Coronary artery (tissue), 2 donors: ENCODE measurements around the gene PRAF2.

ENCODE experiments used
- DNase-seq: peaks from one replicate; pipeline ENCODE4 v3.0.0-alpha.2; 2017; ENCODE audit warnings: low spot score
- H3K27ac ChIP-seq, 2 donors: fragments of 200-600 bp; sonication (generic); one replicate each; pipeline ENCODE4 v1.5.1; 2016 to 2019
- H3K4me3 ChIP-seq: fragments of 200-600 bp; sonication (generic); 2 replicates; pipeline ENCODE4 v1.5.1; 2016; ENCODE audit warnings: mild to moderate bottlenecking, moderate library complexity
- CTCF ChIP-seq: fragments of 200-600 bp; sonication (generic); IDR thresholded peaks from one replicate; pipeline ENCODE4 v1.5.1; 2019; ENCODE audit warnings: antibody characterized with exemption

The PRAF2 gene, protein sequence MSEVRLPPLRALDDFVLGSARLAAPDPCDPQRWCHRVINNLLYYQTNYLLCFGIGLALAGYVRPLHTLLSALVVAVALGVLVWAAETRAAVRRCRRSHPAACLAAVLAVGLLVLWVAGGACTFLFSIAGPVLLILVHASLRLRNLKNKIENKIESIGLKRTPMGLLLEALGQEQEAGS

GRCh38 chrX:49073601-49074575, at the start of gene PRAF2:
Gene PRAF2 (minus strand): TSS chrX:49074002. CDS start chrX:49073987, 15 bp downstream.
- Histone ChIP-seq H3K27ac (peak within 1 kb of the TSS; percentile 49 to 85), H3K4me3 (peak within 1 kb of the TSS; percentile 73)
- peak; percentile 94 for DNase-seq
- TF ChIP-seq CTCF = no peak

- Histone ChIP-seq H3K4me3 (peak overlapping the region; percentile 79), H3K27ac (peak overlapping the region in 1 of 2 donors; percentile 62)
- DNase-seq = no peak
- no peak for TF ChIP-seq CTCF
Measured at GRCh38 chrX:49122499-49122898, 48.7 kb upstream of the PRAF2 start.

- Histone ChIP-seq H3K4me3 (no peak overlapping the region), H3K27ac (no peak overlapping the region)
- TF ChIP-seq CTCF = no peak
- no peak for DNase-seq
Measured at GRCh38 chrX:49120091-49120490, 46.3 kb upstream of the PRAF2 start.

GRCh38 chrX:49117581-49117980, 43.8 kb upstream of the PRAF2 start:
- no peak for TF ChIP-seq CTCF
- Histone ChIP-seq H3K4me3 (no peak overlapping the region), H3K27ac (no peak overlapping the region)
- DNase-seq = no peak

DNA sequence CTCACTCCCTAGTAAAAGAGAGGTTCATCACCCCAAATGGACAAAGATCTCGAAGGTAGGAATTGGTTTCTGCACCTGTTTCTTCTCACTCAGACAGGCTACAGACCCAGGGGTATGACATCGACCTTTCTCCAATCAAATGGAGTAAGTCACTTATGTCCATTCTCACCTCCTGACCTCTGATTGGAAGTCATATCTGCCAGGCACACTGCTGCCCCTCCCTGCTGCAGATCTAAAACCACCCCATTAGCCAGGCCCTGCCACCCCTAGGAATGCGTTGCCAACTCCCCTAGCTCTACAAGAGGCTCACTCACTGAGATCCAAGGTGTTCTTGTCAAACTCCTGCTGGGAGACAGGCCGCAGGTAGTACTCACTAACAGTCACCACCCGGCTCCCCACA, 42.9 kb upstream of the PRAF2 start:
- Histone ChIP-seq H3K27ac (no peak overlapping the region), H3K4me3 (no peak overlapping the region)
- no peak for DNase-seq
- no peak for TF ChIP-seq CTCF

DNA sequence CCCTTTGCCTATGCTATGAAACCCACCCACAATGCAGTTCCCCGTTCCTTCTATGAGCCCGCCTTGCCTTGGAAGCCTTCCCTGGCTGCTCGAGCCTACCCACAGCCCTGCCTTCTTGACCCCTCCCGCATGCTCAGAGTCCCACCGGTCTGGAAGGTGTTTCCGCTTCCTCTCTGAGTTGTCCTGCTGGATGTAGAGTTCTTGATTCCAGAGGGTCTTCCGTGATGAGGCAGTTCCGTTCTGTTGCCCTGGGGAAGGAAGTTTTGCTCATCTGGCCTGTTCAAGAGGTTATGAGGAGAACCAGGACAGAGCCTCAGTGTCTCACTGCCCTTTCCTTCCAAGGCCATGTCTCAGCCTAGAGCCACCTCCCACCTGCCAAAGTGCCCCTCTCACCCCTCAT, 42.3 kb upstream of the PRAF2 start:
- TF ChIP-seq CTCF = no peak
- H3K27ac ChIP-seq = no peak overlapping the region
- DNase-seq = no peak
- no peak overlapping the region for H3K4me3 ChIP-seq
